Measurements from ENCODE around the gene HIGD2B. TPM values are rescaled to one million over a fixed set of nuclear protein-coding genes. Genes with fewer than 3 reads are reported as not detected.

The HIGD2B gene, protein sequence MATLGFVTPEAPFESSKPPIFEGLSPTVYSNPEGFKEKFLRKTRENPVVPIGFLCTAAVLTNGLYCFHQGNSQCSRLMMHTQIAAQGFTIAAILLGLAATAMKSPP
- total RNA-seq (under 1 TPM; 0.39 to 0.41 TPM), polyA plus RNA-seq (not detected)

DNA sequence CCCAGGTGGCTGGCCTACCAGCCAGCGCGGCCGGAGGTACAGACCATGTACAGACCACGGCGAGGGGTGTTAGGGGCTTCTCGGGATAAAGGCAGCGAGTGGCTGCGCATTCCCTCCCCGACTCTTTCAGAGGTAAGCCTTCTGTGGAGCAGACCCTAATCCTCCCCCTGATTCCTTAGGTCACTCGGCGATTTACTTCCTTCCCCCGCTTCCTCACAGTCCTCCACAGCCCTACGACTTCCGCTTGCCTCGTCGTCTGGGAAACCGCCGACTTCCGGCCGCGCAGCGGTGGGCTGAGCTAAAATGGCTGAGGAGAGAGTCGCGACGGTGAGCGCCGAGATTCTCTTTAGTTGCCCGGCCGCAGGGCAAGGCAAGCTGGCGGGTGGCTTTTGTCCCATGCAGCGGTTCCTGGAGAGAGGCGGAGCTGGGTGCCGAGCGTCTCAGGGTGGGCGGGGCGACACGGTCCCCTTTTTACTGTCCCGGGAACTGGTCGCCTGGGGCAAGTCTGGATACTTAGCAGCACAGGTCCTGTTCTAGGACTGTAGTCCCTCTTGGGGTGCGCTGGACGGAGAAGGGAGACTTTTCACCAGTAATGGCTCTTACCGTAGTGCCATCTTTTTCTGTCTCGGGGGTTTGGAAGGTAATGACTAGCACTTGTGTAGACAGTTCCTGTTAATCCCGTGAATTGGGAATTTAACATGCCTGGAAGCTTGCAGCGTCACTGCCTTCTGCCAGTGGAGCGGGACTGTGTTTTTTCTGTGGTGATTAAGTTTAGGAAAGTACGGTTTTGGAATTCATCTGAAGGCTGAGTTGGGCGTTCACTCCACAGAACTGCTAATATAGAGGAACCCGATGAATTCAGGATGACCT, at the start of gene HIGD2B, which contains the start of gene BBS4:
HIGD2B (minus strand) TSS at position 258 of the 870 bp plus-strand sequence. CDS start 9,808 bp downstream, outside the sequence.
BBS4 (plus strand) TSS at position 283 of the 870 bp plus-strand sequence; CDS start at position 304, 21 bp downstream.
- intact Hi-C loops (cut with micrococcal nuclease): loop anchor here (1.0 to 10.0 kb wide), 5 partner anchors 98 to 371 kb away; partner anchors contain the start of genes ARIH1, HEXA and NEO1
- H3K27ac ChIP-seq (ENCODE audit: low read depth, low read length): peak within 1 kb of the TSS; percentile 76
- ChIA-PET CTCF (ENCODE audit: partially characterized antibody) (interaction anchor here (0.6 to 1.8 kb wide), 5 partner anchors 15 to 395 kb away, joined by 3 to 5 read pairs (median 3); no protein-coding TSS in a partner anchor), POLR2A (ENCODE audit: partially characterized antibody) (interaction anchor here (0.6 to 1.8 kb wide), 6 partner anchors 15 to 310 kb away, joined by 3 to 7 read pairs (median 3); partner anchors contain the start of gene HEXA)
- peak within 1 kb of the TSS; percentile 95 to 97 for H3K4me3 ChIP-seq (ENCODE audit: low read length in 2 of 2)
- Mint-ChIP-seq H3K27ac (peak within 1 kb of the TSS; percentile 88 to 99 (median 97)), H3K9me3 (no peaks in the 10 kb centered on the region), H3K4me3 (peak within 1 kb of the TSS; percentile 94 to 99 (median 98)), H3K36me3 (peaks cover 0 to 11% of the 10 kb centered on the region in 2 donors), H3K4me1 (peaks cover 10 to 21% (median 16%) of the 10 kb centered on the region in 4 donors), H3K27me3 (no peaks in the 10 kb centered on the region)
- H3K36me3 ChIP-seq (ENCODE audit: insufficient read depth, low read length): no peaks in the 10 kb centered on the region
- H3K9me3 ChIP-seq (ENCODE audit: control insufficient read depth in 1 of 2, low read length in 2 of 2): no peaks in the 10 kb centered on the region
- peak; percentile 81 to 86 (median 83) for DNase-seq
- H3K4me1 ChIP-seq (ENCODE audit: insufficient read depth, low read length): peaks cover 15% of the 10 kb centered on the region
- no peaks in the 10 kb centered on the region for H3K27me3 ChIP-seq (ENCODE audit: insufficient read depth, low read length)

DNA sequence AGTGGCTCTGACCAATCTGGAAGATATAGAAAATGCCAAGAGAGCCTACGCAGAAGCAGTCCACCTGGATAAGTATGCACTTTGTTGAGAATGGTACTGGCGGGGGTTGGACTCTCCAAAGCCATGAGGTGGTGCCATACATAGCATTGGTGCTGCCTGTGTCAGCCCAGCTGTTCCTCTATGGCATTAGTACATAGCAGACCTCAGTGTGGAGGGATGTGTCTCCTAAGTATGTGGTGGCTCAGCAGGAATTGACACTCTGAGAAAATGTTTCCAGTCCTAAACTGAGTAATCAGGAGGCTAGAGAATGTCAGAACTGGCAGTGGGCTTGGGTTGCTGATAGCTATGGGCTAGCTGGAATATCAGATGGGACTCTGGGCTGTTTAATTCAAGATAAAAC, 49.1 kb upstream of the HIGD2B start:
- intact Hi-C loops (cut with micrococcal nuclease): no loop called here
- peak in 1 of 5 donors; percentile 27 for DNase-seq
- H3K36me3 Mint-ChIP-seq: peaks cover 59 to 60% of the 10 kb centered on the region in 2 donors
- no peaks in the 10 kb centered on the region for H3K27me3 Mint-ChIP-seq
- POLR2A ChIA-PET (ENCODE audit: partially characterized antibody): interaction anchor here (1.2 kb wide), 1 partner anchor 18 kb away, joined by 3 read pairs; no protein-coding TSS in a partner anchor
- Histone ChIP-seq H3K27me3 (ENCODE audit: insufficient read depth, low read length) (no peaks in the 10 kb centered on the region), H3K4me3 (ENCODE audit: low read length in 2 of 2) (no peak overlapping the region), H3K4me1 (ENCODE audit: insufficient read depth, low read length) (peaks cover 15% of the 10 kb centered on the region), H3K27ac (ENCODE audit: low read depth, low read length) (no peak overlapping the region), H3K9me3 (ENCODE audit: control insufficient read depth in 1 of 2, low read length in 2 of 2) (no peaks in the 10 kb centered on the region), H3K36me3 (ENCODE audit: insufficient read depth, low read length) (peaks cover 13% of the 10 kb centered on the region)
- no peaks in the 10 kb centered on the region for H3K9me3 Mint-ChIP-seq
- H3K4me1 Mint-ChIP-seq: peaks cover 24 to 28% (median 25%) of the 10 kb centered on the region in 4 donors
- no peak overlapping the region for H3K4me3 Mint-ChIP-seq
- H3K27ac Mint-ChIP-seq: no peak overlapping the region
- CTCF ChIA-PET (ENCODE audit: partially characterized antibody): interaction anchor here (0.5 to 6.0 kb wide), 3 partner anchors 13 to 341 kb away, joined by 3 to 43 read pairs (median 3); no protein-coding TSS in a partner anchor

DNA sequence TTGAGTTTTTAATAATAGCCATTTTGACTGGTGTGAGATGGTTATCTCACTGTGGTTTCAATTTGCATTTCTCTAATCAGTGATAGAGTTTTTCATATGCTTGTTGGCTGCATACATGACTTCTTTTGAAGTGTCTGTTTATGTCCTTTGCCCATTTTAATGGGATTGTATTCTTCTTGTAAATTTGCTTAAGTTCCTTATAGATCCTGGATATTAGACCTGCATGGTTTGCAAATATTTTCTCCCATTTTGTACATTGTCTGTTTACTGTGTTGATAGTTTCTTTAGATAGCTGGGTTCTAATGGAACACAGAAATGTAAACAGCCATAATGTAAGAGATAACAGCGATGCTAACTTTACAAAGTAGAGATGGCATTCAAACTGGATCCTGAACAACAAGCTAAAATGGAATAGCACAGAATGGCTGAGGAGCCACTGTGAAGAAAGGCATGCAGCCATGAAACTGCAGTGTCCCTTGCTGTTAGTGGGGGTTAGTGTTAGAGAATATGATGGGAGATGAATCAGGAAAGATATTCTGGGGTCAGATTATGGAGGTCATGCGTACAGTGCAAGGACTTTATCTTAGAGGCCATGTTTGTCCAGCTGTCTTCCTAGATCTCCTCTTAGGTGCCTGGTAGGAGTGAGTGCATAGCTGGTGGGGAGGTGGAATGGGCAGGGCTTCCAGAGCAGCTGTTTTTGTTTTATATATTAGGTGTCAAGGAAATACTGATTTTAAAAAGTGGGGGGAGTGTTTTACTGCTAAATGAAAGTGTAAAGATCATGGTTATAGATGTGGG, 48.2 kb upstream of the HIGD2B start:
- Mint-ChIP-seq H3K9me3 (no peaks in the 10 kb centered on the region), H3K27ac (peak overlapping the region in 5 of 7 donors; percentile 2 to 81 (median 44)), H3K4me1 (peaks cover 14 to 18% (median 17%) of the 10 kb centered on the region in 4 donors), H3K4me3 (no peak overlapping the region), H3K27me3 (no peaks in the 10 kb centered on the region), H3K36me3 (peaks cover 60 to 61% of the 10 kb centered on the region in 2 donors)
- Histone ChIP-seq H3K4me1 (ENCODE audit: insufficient read depth, low read length) (peaks cover 5% of the 10 kb centered on the region), H3K9me3 (ENCODE audit: control insufficient read depth in 1 of 2, low read length in 2 of 2) (no peaks in the 10 kb centered on the region), H3K27ac (ENCODE audit: low read depth, low read length) (no peak overlapping the region), H3K27me3 (ENCODE audit: insufficient read depth, low read length) (no peaks in the 10 kb centered on the region), H3K4me3 (ENCODE audit: low read length in 2 of 2) (no peak overlapping the region), H3K36me3 (ENCODE audit: insufficient read depth, low read length) (peaks cover 13% of the 10 kb centered on the region)
- CTCF ChIA-PET (ENCODE audit: partially characterized antibody): interaction anchor here (1.3 to 6.0 kb wide), 2 partner anchors 12 to 21 kb away, joined by 3 to 43 read pairs; no protein-coding TSS in a partner anchor
- no peak for DNase-seq
- POLR2A ChIA-PET (ENCODE audit: partially characterized antibody): interaction anchor here (1.2 kb wide), 1 partner anchor 19 kb away, joined by 3 read pairs; no protein-coding TSS in a partner anchor
- intact Hi-C loops (cut with micrococcal nuclease): no loop called here

DNA sequence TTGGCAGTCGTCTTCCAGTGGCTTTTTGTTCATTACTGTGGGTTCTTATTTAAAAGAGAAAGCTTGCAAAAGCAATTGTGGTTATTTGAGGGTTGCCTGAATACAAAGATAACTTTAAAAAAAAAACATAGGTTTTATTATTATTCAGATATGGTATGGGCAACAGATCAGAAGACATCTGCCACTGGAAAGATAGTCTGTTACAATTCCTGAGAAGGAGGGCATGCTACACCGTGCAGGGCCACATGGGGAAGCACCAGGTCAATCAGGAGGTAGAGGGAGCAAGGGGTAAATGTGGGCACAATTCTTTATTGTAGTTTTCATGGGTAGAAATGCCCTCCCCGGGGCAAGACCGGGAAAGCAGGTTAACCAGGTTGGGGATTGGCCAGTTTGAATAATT, 46.5 kb upstream of the HIGD2B start:
- H3K36me3 Mint-ChIP-seq: peaks cover 53 to 61% of the 10 kb centered on the region in 2 donors
- ChIA-PET CTCF (ENCODE audit: partially characterized antibody) (interaction anchor here (6.0 kb wide), 1 partner anchor 10 kb away, joined by 43 read pairs; no protein-coding TSS in a partner anchor), POLR2A (ENCODE audit: partially characterized antibody) (no interaction called here)
- Histone ChIP-seq H3K4me1 (ENCODE audit: insufficient read depth, low read length) (no peaks in the 10 kb centered on the region), H3K36me3 (ENCODE audit: insufficient read depth, low read length) (peaks cover 11% of the 10 kb centered on the region), H3K9me3 (ENCODE audit: control insufficient read depth in 1 of 2, low read length in 2 of 2) (no peaks in the 10 kb centered on the region), H3K4me3 (ENCODE audit: low read length in 2 of 2) (no peak overlapping the region), H3K27me3 (ENCODE audit: insufficient read depth, low read length) (no peaks in the 10 kb centered on the region), H3K27ac (ENCODE audit: low read depth, low read length) (no peak overlapping the region)
- H3K27ac Mint-ChIP-seq: peak overlapping the region in 3 of 7 donors; percentile 46 to 87 (median 54)
- no peaks in the 10 kb centered on the region for H3K9me3 Mint-ChIP-seq
- intact Hi-C loops (cut with micrococcal nuclease): no loop called here
- H3K4me3 Mint-ChIP-seq: no peak overlapping the region
- DNase-seq: no peak
- H3K27me3 Mint-ChIP-seq: no peaks in the 10 kb centered on the region
- peaks cover 8 to 12% (median 10%) of the 10 kb centered on the region in 4 donors for H3K4me1 Mint-ChIP-seq

DNA sequence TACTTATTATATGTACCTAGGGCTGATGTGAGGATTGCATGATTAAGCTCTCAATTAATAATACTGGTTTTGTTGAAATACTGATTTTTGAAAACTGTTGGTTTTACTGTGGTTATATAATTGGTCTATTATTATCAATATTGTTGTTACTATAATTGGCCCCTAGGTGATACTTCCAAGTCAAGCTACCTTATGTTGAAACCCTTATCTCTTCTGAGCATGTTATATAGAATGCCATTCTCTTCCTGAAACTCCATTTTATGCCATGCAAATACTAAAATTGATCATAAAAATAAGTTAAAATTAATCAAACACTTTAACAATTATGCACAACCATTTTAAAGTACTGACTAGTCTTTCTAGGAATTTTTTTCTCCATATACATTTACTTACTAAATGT, 46.1 kb upstream of the HIGD2B start:
- H3K27me3 Mint-ChIP-seq: no peaks in the 10 kb centered on the region
- H3K27ac Mint-ChIP-seq: peak overlapping the region in 1 of 7 donors; percentile 13
- H3K9me3 ChIP-seq (ENCODE audit: control insufficient read depth in 1 of 2, low read length in 2 of 2): no peaks in the 10 kb centered on the region
- peaks cover 8 to 12% (median 9%) of the 10 kb centered on the region in 4 donors for H3K4me1 Mint-ChIP-seq
- no peak overlapping the region for H3K4me3 ChIP-seq (ENCODE audit: low read length in 2 of 2)
- intact Hi-C loops (cut with micrococcal nuclease): no loop called here
- no peak overlapping the region for H3K4me3 Mint-ChIP-seq
- DNase-seq: no peak
- no peaks in the 10 kb centered on the region for H3K4me1 ChIP-seq (ENCODE audit: insufficient read depth, low read length)
- H3K27me3 ChIP-seq (ENCODE audit: insufficient read depth, low read length): no peaks in the 10 kb centered on the region
- ChIA-PET CTCF (ENCODE audit: partially characterized antibody) (interaction anchor here (6.0 kb wide), 1 partner anchor 10 kb away, joined by 43 read pairs; no protein-coding TSS in a partner anchor), POLR2A (ENCODE audit: partially characterized antibody) (no interaction called here)
- H3K27ac ChIP-seq (ENCODE audit: low read depth, low read length): no peak overlapping the region
- peaks cover 6% of the 10 kb centered on the region for H3K36me3 ChIP-seq (ENCODE audit: insufficient read depth, low read length)
- no peaks in the 10 kb centered on the region for H3K9me3 Mint-ChIP-seq
- H3K36me3 Mint-ChIP-seq: peaks cover 53 to 59% of the 10 kb centered on the region in 2 donors

DNA sequence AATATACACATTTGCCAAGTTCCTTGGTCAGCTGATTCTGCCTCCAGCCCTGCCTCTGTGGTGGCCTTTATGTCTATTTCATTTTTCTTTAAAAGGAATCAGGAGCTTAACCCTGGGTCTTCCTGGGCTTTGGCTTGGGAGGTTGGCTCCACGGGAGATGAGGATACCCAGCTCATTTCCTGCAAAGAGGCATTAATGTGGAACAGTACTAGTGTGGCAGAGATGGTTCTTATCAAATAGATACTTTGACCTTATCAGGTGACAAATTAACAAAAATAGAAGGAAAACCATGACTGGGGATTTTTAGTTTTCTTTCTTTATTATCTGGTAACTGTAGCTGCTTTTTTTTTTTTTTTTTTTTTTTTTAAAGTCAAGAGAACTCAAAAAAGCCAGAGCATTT, 42.8 kb upstream of the HIGD2B start:
- no peaks in the 10 kb centered on the region for H3K4me1 ChIP-seq (ENCODE audit: insufficient read depth, low read length)
- Mint-ChIP-seq H3K27ac (peak overlapping the region in 2 of 7 donors; percentile 10 to 42), H3K4me1 (peaks cover 4 to 5% (median 4%) of the 10 kb centered on the region in 4 donors), H3K4me3 (no peak overlapping the region), H3K27me3 (no peaks in the 10 kb centered on the region), H3K36me3 (peaks cover 28 to 44% of the 10 kb centered on the region in 2 donors), H3K9me3 (no peaks in the 10 kb centered on the region)
- H3K27ac ChIP-seq (ENCODE audit: low read depth, low read length): no peak overlapping the region
- no peaks in the 10 kb centered on the region for H3K27me3 ChIP-seq (ENCODE audit: insufficient read depth, low read length)
- no peak for DNase-seq
- H3K36me3 ChIP-seq (ENCODE audit: insufficient read depth, low read length): no peaks in the 10 kb centered on the region
- CTCF ChIA-PET (ENCODE audit: partially characterized antibody): interaction anchor here (0.9 to 1.4 kb wide), 2 partner anchors 10 to 27 kb away, joined by 3 to 6 read pairs; no protein-coding TSS in a partner anchor
- H3K4me3 ChIP-seq (ENCODE audit: low read length in 2 of 2): no peak overlapping the region
- no peaks in the 10 kb centered on the region for H3K9me3 ChIP-seq (ENCODE audit: control insufficient read depth in 1 of 2, low read length in 2 of 2)
- intact Hi-C loops (cut with micrococcal nuclease): no loop called here
- POLR2A ChIA-PET (ENCODE audit: partially characterized antibody): interaction anchor here (0.9 kb wide), 1 partner anchor 12 kb away, joined by 3 read pairs; no protein-coding TSS in a partner anchor
